ENCODE data around the gene SLC25A21.

GRCh38 chr14:36880276-36880675, 292.1 kb downstream of the SLC25A21 start:
- TF ChIP-seq POLR2A (IDR thresholded peaks at IDR 0.05) (no peak), CTCF (IDR thresholded peaks at IDR 0.05) (no peak), EP300 (IDR thresholded peaks at IDR 0.05) (no peak)

Data from ovary (tissue), 3 donors.